Parathyroid adenoma (tissue), 2 donors: ENCODE measurements around the gene IL17RD.

Experiments
- H2AFZ ChIP-seq: fragments of 300-600 bp; sonication (generic); one replicate; pipeline ENCODE4 v1.7.0; 2017; ENCODE audit warnings: antibody characterized with exemption, mild to moderate bottlenecking
- H3K27ac ChIP-seq: fragments of 300-600 bp; sonication (generic); one replicate; pipeline ENCODE4 v1.7.0; 2017
- H3K27me3 ChIP-seq: fragments of 300-600 bp; sonication (generic); one replicate; pipeline ENCODE4 v1.7.0; 2017; ENCODE audit warnings: low read length; ENCODE audit not compliant: control insufficient read depth, insufficient read depth
- H3K36me3 ChIP-seq: fragments of 300-600 bp; sonication (generic); one replicate; pipeline ENCODE4 v1.7.0; 2017; ENCODE audit warnings: low read length; ENCODE audit not compliant: control insufficient read depth, insufficient read depth
- H3K4me1 ChIP-seq: fragments of 300-600 bp; sonication (generic); one replicate; pipeline ENCODE4 v1.7.0; 2017; ENCODE audit warnings: control low read depth
- H3K4me2 ChIP-seq: fragments of 300-600 bp; sonication (generic); one replicate; pipeline ENCODE4 v1.7.0; 2017; ENCODE audit warnings: low read length
- H3K4me3 ChIP-seq: fragments of 300-600 bp; sonication (generic); one replicate; pipeline ENCODE4 v1.7.0; 2017; ENCODE audit warnings: low read depth, low read length
- H3K79me2 ChIP-seq: fragments of 300-600 bp; sonication (generic); one replicate; pipeline ENCODE4 v1.7.0; 2017; ENCODE audit warnings: control low read depth
- H3K9ac ChIP-seq: fragments of 300-600 bp; sonication (generic); one replicate; pipeline ENCODE4 v1.7.0; 2017; ENCODE audit warnings: mild to moderate bottlenecking
- H3K9me3 ChIP-seq: fragments of 300-600 bp; sonication (generic); one replicate; pipeline ENCODE4 v1.7.0; 2017; ENCODE audit warnings: low read length; ENCODE audit not compliant: control insufficient read depth
- CTCF ChIP-seq: fragments of 300-600 bp; sonication (generic); IDR thresholded peaks from one replicate; pipeline ENCODE4 v1.7.0; 2017; ENCODE audit warnings: antibody characterized with exemption, mild to moderate bottlenecking
- donor health status: primary hyperparathyroidism.

IL17RD gene

DNA sequence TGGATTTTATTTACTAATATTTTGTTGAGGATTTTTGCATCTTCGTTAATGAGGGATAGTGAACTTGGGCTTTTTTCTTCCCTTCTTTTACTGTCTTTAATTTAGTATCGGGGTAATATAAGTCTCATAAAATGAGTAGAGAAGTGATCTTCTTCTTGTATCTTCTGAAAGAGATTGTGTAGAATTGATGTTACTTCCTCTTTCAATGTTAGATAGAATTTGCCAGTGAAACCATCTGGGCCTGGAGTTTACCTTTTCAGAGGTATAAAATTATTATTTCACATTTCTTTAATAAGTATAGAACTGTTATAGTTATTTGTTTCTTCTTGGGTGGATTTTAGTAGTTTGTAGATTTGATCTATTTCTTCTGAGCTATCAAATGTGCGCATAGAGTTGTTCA is 26.9 kb upstream of the IL17RD start:
- no peaks in the 10 kb centered on the region for H3K4me1 ChIP-seq
- no peaks in the 10 kb centered on the region for H3K79me2 ChIP-seq
- H3K9ac ChIP-seq = no peak overlapping the region
- no peak overlapping the region for H2AFZ ChIP-seq
- H3K4me3 ChIP-seq = no peak overlapping the region
- H3K9me3 ChIP-seq = no peaks in the 10 kb centered on the region
- no peaks in the 10 kb centered on the region for H3K27me3 ChIP-seq
- H3K27ac ChIP-seq = no peak overlapping the region
- no peaks in the 10 kb centered on the region for H3K36me3 ChIP-seq
- no peak for TF ChIP-seq CTCF
- H3K4me2 ChIP-seq = no peak overlapping the region

DNA sequence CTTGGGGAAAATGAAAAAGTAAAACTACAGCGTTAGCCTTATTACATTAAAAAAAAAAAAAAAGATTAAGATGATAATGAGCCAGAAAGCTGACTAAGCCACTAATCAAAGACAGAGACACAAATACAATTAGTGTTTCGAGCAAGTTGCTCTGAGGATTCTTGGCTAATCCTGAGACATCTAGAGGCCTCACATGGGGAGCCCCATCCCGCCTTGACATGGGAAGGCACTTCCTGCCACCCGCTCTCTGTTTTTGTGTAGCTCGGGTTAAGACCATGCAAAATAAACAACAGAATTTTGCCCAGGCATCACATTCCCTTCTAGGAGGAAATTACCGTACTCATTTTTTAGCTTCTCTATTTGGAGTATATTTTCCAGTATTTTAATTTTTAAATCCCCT is 19.4 kb upstream of the IL17RD start:
- Histone ChIP-seq H3K36me3 (no peaks in the 10 kb centered on the region), H3K4me1 (no peaks in the 10 kb centered on the region), H3K4me2 (no peak overlapping the region), H3K27me3 (no peaks in the 10 kb centered on the region), H3K79me2 (no peaks in the 10 kb centered on the region), H3K4me3 (no peak overlapping the region), H3K27ac (no peak overlapping the region), H2AFZ (peak overlapping the region; percentile 29), H3K9me3 (no peaks in the 10 kb centered on the region), H3K9ac (no peak overlapping the region)
- no peak for TF ChIP-seq CTCF

- H2AFZ ChIP-seq = no peak overlapping the region
- H3K4me3 ChIP-seq = no peak overlapping the region
- no peak overlapping the region for H3K9ac ChIP-seq
- TF ChIP-seq CTCF = no peak
- H3K36me3 ChIP-seq = no peaks in the 10 kb centered on the region
- H3K27ac ChIP-seq = no peak overlapping the region
- H3K79me2 ChIP-seq = no peaks in the 10 kb centered on the region
- H3K9me3 ChIP-seq = no peaks in the 10 kb centered on the region
- no peaks in the 10 kb centered on the region for H3K4me1 ChIP-seq
- no peaks in the 10 kb centered on the region for H3K27me3 ChIP-seq
- H3K4me2 ChIP-seq = no peak overlapping the region
Observed at GRCh38 chr3:57179580-57180410, 14.6 kb upstream of the IL17RD start.

GRCh38 chr3:57176045-57176444 is 10.9 kb upstream of the IL17RD start:
- H3K27me3 ChIP-seq = no peaks in the 10 kb centered on the region
- no peak overlapping the region for H3K4me2 ChIP-seq
- no peak for TF ChIP-seq CTCF
- H3K36me3 ChIP-seq = no peaks in the 10 kb centered on the region
- no peaks in the 10 kb centered on the region for H3K9me3 ChIP-seq
- no peaks in the 10 kb centered on the region for H3K79me2 ChIP-seq
- no peak overlapping the region for H3K4me3 ChIP-seq
- H3K27ac ChIP-seq = no peak overlapping the region
- H2AFZ ChIP-seq = no peak overlapping the region
- no peaks in the 10 kb centered on the region for H3K4me1 ChIP-seq
- H3K9ac ChIP-seq = no peak overlapping the region

DNA sequence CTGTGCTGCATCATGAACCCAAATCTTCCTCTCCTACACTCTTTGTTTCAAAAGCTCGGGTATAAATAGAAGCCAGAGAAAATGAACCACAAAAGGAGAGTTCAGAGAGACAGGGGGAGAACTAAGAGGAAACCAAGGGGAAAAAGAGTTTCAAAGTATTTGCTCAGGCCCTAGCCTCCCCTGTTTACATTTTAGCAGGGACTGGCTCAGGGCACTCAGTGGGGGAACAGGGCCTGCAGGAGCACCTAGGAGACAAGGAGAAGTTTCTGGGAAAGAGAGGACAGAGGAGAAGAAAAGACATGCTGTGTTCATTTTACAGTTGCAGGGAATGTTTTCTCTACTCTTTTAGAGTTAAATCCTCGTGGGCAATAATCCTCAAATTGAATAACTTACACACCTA is 8.5 kb upstream of the IL17RD start:
- H3K79me2 ChIP-seq = no peaks in the 10 kb centered on the region
- no peaks in the 10 kb centered on the region for H3K36me3 ChIP-seq
- H3K27ac ChIP-seq = no peak overlapping the region
- no peaks in the 10 kb centered on the region for H3K27me3 ChIP-seq
- TF ChIP-seq CTCF = no peak
- peaks cover 16% of the 10 kb centered on the region for H3K4me1 ChIP-seq
- H3K4me2 ChIP-seq = no peak overlapping the region
- no peak overlapping the region for H2AFZ ChIP-seq
- H3K4me3 ChIP-seq = no peak overlapping the region
- H3K9ac ChIP-seq = no peak overlapping the region
- H3K9me3 ChIP-seq = no peaks in the 10 kb centered on the region
